ENCODE results near the gene TRPV5.

Gene TRPV5

DNA sequence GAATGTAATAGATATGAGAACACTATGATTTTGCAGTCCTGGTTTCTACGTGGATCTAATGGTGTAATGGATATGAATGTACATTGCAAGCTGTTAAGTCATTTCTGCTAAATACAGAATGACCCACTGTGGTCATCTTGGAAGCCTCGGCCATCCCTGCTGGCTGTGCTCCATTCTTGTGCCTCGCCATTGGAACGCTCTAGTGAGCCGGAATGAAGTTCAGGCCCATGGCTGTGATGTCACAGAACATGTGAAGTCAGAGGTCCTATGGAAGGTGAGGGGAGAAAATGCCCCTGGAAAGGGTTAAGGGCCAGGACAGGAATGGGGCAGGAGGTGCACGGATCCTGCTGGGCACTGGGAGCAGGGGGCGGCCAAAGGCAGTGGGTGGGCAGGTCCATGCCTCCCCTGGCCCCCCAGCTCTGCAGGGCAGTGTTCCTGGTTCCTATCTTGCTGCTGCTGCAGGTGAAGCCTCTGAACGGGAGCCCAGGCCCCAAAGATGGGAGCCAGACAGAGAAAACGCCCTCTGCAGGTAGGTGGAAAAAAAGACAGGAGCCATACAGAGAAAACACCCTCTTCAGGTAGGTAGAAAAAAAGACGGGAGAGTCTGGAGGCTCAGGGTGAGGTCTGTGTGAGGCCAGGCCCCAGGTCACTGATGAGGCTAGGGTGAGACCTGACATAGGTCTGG, 5.8 kb upstream of the TRPV5 start, which contains the start of gene LLCFC1:
LLCFC1 (plus strand) TSS at position 259 of the 685 bp plus-strand sequence; CDS start at position 397, 138 bp downstream.
- no peak for DNase-seq

DNA sequence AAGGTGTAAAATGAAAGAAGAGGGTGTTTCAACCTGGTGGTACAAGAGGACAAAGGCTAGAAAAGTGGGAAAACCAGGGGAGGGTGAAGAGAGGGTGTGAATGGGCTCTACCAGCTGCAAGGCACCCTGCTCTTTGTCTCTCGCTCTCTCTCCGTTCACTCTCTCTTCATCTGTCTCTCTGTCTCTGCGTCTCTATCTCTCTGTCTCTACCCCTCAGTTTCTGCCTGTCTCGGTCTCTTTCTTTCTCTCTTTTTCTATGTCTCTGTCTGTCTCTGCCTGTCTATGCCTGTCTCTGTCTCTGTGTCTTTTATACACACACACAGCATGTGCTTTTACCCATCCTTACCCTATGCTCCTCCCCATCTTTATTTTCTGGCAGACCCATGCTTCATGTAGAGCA, 5.1 kb upstream of the TRPV5 start:
- DNase-seq = no peak

DNA sequence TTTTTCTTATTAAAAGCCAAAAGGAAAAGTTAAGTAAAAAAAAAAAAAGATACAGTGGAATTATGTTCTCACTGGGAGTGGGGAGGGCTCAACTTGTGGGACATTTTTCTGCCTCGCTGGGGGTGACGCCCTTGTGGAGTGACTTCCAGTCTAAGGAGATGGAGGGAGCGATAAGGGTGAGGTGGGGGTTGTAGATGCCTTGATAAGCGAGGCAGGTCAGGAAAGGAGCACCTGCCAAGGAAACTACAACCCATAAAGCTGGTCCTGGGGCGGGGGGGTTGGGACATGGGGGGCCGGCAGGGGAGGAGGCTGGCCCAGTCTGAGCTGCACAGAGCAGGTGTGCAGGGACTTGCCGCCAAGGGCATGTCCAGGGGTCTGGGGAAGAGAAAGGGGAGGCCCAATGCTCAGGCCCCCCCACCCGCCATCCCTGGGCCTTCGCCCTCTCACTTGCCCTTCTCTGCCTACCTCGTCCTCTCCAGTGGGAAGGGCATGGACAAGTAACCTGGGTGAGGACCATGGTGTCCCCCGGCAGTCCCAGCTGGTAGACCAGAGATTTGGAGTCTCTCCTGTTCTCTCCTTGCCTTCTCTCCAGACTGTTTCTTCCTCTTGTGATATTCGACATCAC, 2.5 kb upstream of the TRPV5 start:
- no peak for DNase-seq

- DNase-seq = no peak
These were observed 510 bp upstream of the TRPV5 start for GRCh38 chr7:142934056-142934455.

GRCh38 chr7:142933092-142933475, 462 bp downstream of the TRPV5 start:
- DNase-seq = no peak

- no peak for DNase-seq
These were observed 1.0 kb downstream of the TRPV5 start for GRCh38 chr7:142932386-142933091.

- DNase-seq = no peak
These were observed 3.3 kb downstream of the TRPV5 start for GRCh38 chr7:142930126-142930730.

- no peak for DNase-seq
These were observed 5.6 kb downstream of the TRPV5 start for GRCh38 chr7:142927949-142928348.

DNA sequence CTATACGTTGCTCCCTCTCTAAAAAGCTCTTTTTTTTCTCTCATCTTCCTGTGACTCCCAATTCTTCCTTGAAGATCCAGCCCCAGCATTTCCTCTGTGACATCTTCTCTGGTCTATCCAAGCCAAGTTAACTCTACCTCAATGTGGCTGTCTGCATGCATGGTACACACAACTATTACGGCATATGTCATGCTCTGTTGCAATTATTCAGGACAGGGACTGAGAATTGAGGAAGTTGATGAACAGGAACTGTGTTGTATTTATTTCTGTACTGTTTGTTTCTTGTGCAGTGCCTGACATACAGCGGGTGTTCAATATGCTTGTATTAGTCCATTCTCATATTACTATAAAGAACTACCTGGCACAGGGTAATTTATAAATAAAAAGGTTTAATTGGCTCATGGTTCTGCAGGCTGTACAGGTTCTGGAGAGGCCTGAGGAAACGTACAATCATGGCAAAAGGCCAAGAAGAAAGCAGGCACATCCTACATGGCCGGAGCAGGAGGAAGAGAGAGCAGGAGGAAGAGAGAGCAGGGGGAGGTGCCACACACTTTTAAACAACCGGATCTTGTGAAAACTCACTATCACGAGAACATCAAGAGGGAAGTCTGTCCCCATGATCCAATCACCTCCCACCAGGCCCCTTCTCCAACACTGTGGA, 6.3 kb downstream of the TRPV5 start:
- no peak for DNase-seq

DNA sequence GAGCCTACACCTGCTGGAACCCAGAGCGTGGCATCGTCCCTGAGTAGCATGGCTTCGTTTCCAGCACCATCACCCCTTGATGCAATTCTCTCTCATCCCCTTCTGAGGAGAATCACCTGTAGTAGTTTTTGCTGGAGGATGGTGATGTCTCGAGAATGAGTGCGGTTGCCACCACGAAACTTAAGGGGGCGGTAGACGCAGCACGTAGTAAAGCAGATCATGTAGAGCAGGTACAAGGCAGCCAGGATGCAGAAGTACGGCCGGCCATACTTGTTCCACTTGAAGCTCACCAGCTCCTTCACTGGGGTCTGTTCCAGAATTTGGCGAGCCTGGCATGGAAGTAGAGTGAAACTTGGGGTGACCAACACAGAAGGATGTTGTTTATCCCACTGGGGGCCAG, 8.1 kb downstream of the TRPV5 start:
- no peak for DNase-seq

- DNase-seq = no peak
These were observed 10.2 kb downstream of the TRPV5 start for GRCh38 chr7:142923391-142923790.

GRCh38 chr7:142919656-142920055, 13.9 kb downstream of the TRPV5 start:
- DNase-seq = no peak

GRCh38 chr7:142918901-142919300, 14.6 kb downstream of the TRPV5 start:
- DNase-seq = no peak

- DNase-seq = no peak
These were observed 16.1 kb downstream of the TRPV5 start for GRCh38 chr7:142917447-142917846.

- DNase-seq = no peak
These were observed 17.0 kb downstream of the TRPV5 start for GRCh38 chr7:142916508-142916907.

DNA sequence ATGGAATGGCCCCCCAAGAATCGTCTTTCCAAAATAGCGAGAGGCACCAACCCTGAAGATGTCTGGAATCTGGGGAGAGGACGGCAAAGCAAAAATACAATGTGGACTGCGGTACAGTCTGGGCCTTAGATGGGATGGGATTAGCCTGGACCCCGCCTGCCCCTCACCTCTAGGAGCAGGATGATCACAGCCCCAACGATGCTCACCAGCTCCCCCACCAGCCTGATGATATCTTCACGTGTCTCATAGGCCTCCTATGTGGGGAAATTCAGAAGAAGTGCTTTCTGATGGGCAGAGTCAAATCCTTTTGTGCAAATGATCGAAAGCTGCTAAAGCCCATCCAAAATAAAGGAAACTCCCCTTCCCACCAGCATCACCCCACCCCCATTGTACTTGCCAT, 18.2 kb downstream of the TRPV5 start:
- DNase-seq = no peak

GRCh38 chr7:142914121-142914520, 19.4 kb downstream of the TRPV5 start:
- no peak for DNase-seq

- DNase-seq = no peak
These were observed 20.0 kb downstream of the TRPV5 start for GRCh38 chr7:142913566-142913965.

DNA sequence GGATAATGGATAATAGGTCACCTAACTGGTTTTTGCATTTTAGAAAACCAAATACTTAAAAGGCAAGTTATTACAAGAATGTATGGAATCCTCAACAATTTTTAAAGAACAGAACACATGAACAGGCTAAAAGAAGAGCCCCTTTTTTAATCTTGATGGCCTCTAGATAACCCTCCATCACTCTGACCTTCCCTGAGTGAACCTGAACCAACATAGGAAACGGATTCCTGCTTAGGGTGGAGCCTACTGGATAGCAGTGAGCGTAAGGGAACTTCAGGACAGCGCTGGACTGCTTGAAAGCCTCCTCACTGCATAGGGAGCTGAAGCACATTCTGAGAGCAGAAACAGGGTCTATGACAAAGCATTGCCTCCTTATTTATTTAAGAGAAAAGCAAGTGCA, 20.5 kb downstream of the TRPV5 start:
- no peak for DNase-seq

- no peak for DNase-seq
These were observed 23.1 kb downstream of the TRPV5 start for GRCh38 chr7:142910481-142910880.

- no peak for DNase-seq
These were observed 23.5 kb downstream of the TRPV5 start for GRCh38 chr7:142910031-142910433.

GRCh38 chr7:142908921-142909890, 24.3 kb downstream of the TRPV5 start:
- DNase-seq = peak; percentile 46
